Activated CD8-positive, alpha-beta memory T cell treated with anti-CD3 and anti-CD28 coated beads, Interleukin-2, amount 50 U/mL, for 24 hours (primary cell): Measurements from ENCODE around the gene TRIM46.
"Not testable (repeated sequence)": the region's sequence is repeated elsewhere in the genome, so short reads cannot be mapped to it uniquely, and the experiment has no call there.

Experiments used
- DNase-seq: peaks from one replicate; pipeline ENCODE4 v3.0.0-alpha.2; 2020; ENCODE audit errors: extremely low read depth

Gene TRIM46

DNA sequence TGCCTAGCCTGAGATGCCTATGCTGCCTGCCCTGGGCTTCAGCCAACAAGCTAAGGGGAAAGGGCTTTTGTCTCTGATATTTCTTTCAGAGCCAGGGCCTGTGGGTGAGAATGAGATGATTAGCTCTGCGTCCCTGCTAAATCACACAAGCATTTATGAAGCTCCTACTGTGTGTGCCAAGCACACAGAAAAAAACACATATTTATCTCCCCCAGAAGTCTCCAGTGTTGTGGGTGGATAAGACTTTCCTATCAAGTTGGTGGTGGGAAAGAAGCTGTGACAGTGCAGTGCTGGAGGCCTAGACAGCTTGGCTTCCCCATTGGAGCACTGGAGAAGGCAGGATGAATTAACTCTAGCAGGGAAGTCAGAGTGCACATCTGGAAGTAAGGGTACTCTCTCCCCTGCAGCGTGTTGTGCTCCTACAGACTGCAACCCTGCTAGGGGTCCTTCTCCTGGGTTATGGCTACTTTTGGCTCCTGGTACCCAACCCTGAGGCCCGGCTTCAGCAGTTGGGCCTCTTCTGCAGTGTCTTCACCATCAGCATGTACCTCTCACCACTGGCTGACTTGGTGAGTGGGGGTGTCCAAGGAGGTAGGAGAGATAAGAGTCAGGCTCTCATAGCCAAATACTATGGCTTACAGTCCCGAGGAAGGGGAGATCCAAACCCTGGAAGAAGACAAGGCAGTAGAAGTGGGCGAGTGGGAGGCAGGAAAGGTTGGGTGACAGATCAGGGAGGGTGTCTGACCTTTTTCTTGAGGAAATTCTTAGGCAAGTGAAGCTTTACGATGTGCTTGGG, 36.3 kb upstream of the TRIM46 start:
- DNase-seq = no peak

DNA sequence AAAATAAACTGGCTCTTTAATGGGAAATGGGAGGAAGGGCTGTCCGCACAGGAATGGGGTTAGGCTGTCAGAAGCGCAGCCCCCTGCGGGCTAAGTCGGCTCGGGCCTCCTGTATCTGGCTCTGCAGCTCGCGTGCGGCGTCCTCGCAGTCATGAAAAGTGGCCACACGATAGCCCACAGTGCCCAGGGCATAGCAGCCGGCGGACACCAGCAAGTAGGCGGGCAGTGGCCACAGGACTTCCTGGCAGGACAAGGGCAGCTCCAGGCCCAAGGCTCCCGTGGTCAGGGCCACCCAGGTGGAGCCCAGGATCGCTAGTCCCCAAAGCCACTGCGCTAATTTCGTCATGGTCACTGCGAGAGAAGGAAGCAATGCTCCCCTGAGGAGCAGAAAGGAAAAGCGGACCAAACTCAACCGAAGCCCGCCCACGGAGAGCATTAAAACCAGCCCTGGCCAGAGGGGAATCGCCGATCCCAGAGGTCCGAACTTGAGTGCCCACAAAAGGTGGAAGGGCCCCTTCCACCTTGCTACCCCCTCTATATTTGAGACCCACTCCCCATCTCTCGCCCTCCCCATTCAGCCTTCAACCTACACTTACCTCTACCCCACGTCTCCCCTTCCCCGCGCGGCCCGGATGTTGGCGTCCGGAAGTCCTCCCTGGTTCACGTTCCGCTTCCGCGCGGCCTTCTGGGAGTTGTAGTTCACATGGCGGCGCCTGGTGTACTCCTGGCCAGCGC, 33.6 kb upstream of the TRIM46 start, which contains the start of gene DPM3:
Gene DPM3 (minus strand): TSS at position 637 of the 735 bp plus-strand sequence. CDS start 291 bp downstream, at position 346.
- DNase-seq = peak; percentile 81

DNA sequence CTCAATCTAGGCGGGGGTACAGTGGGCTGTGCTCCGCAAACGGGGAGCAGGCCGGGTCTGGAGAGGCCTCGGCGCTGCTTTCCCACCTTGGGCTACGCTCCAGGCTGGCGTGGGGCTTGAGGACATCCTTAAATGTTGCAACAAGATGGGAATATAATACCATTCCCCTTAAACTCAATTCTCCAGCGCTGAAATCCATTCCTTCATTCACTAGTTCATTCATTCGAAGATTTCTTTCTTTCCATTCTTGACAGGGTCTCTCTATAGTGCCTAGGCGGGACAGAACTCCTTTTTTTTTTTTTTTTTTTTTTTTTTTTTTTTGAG, 33.1 kb upstream of the TRIM46 start:
- DNase-seq = no peak

DNA sequence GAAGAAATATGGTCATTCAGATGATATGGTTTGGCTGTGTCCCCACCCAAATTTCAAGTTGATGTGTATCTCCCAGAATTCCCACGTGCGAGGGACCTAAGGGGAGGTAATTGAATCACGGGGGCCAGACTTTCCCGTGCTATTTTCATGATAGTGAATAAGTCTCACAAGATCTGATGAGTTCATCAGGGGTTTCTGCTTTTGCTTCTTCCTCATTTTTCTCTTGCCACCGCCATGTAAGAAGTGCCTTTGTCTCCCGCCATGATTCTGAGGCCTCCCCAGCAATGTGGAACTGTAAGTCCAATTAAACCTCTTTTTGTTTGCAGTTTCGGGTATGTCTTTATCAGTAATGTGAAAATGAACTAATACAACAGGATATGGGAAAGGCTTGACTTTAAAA, 31.9 kb upstream of the TRIM46 start:
- no peak for DNase-seq

DNA sequence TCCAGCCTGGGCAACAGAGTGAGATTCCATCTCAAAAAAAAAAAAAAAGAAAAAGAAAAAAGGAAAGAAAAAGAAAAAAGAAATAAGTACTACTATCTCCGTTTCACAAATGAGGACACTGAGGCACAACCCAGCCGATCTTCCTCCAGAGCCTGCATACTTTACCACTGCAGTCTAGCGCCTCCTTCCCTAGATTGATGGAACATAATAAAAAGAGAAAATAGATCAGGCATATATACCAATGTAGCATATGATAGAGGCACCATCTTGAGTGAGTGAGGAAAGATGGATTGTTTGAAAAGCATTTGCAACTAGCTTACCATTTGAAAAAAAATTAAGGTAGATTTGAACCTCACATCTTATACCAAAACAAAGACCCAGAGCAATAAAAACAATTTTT, 28.2 kb upstream of the TRIM46 start:
- DNase-seq = no peak

DNA sequence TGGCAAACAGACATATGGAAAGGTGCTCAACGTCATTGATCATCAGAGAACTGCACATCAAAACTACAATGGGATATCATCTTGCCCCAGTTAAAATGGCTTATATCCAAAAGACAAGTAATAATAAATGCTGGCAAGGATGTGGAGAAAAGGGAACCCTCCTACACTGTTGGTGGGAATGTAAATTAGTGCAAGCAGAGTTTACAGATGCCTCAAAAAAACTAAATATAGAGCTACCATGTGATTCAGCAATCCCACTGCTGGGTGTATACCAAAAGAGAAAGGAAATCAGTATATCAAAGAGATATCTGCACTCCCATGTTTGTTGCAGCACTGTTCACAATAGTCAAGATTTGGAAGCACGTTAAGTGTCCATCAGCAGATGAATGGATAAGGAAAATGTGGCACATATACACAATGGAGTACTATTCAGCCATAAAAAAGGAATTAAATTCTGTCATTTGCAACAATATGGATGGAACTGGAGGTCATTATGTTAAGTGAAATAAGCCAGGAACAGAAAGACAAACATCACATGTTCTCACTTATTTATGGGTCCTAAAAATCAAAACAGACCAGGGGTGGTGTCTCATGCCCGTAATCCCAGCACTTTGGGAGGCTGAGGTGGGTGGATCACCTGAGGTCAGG, 17.5 kb upstream of the TRIM46 start:
- DNase-seq = not testable (repeated sequence)

DNA sequence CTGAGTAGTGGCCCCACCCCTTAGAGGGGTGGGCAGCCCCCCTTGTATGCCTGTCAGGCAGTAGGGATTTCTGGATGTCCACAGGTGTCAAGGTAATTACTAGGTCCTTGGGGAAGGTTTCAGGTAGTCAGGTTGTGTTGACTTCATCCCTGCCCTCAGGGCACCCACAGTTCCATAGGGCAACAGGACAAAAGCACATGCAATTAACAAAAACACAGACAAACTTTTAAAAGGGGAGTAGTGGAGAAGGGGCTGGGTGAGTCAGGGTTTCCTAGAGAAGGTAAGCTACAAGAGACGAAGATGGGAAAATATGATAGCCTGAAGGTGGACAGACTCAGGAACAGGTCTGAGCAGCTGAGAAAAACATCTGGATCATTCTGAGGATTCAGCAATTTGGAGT, 14.7 kb upstream of the TRIM46 start:
- no peak for DNase-seq

DNA sequence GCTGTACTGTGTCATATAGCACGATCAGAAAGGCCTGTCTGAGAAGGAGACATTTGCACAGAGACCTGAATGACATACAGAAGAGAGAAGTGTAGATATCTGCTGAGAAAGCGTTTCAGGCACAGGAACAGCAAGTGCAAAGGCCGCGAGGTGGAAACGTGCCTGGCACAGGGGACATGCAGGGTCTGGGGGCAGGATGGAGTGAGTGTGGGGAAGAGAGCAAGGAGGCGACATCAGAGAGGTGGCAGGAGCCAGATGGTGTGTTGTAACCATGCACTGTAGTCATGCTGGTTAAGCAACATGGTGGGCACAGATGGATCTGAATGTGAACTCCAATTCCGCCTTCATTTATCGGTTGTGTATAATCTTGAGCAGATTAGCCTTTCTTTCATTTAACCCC, 13.5 kb upstream of the TRIM46 start:
- DNase-seq = no peak

DNA sequence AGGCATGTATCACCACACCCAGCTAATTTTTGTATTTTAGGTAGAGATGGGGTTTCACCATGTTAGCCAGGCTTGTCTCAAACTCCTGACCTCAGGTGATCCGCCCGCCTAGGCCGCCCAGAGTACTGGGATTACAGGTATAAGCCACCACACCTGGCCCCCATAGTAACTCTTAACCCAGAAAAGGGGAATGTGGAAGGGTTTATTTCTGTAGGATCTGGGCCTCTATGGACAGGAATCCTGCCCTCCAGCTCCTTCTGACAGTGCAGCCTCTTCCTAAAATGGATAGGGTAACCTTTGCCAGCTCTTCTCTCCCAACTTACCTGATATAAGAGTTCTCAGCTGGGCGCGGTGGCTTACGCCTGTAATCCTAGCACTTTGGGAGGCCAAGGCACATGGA, 11.0 kb upstream of the TRIM46 start:
- DNase-seq = not testable (repeated sequence)

DNA sequence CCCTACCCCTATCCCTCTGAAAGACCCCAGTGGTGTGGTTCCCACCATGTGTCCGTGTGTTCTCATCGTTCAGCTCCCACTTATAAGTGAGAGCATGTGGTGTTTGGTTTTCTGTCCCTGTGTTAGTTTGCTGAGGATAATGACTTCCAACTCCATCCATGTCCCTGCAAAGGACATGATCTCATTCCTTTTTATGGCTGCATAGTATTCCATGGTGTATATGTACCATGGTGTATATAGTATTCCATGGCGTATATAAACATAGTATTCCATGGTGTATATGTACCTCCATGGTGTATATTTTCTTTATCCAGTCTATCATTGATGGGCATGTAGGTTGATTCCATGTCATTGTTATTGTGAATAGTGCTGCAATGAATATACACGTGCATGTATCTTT, 9.9 kb upstream of the TRIM46 start:
- DNase-seq = not testable (repeated sequence)

DNA sequence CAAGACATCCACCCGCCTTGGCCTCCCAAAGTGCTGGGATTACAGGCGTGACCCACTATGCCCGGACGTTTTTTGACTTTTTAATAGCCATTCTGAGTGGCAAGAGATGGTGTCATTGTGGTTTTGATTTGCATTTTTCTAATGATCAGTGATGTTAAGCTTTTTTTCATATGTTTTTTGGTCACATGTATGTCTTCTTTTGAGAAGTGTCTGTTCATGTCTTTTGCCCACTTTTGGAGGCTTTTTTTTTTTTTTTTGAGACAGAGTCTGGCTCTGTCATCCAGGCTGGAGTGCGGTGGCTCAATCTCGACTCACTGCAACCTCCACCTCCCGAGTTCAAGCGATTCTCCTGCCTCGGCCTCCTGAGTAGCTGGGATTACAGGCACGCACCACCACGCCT, 9.0 kb upstream of the TRIM46 start:
- not testable (repeated sequence) for DNase-seq

DNA sequence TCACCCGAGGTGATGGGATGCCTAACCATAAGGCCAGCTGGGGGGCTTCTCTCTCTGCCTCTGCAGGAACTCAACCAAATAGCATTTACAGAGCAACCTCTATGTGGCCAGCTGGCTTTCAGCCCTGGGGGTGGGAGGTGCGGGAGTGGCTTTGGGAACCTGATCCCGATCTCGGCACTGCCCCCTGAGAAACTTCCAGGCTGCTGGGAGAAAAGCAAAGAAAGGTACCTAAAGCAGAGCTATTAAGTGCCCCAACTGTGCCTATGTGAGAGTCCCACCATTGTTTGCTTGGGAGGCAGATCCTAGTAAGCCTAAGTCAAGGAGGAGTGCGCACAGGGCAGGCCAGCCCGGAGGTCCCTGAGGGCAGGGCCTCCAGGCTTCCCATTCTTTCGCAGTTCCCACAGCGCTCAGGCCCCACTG, 7.6 kb upstream of the TRIM46 start:
- no peak for DNase-seq

DNA sequence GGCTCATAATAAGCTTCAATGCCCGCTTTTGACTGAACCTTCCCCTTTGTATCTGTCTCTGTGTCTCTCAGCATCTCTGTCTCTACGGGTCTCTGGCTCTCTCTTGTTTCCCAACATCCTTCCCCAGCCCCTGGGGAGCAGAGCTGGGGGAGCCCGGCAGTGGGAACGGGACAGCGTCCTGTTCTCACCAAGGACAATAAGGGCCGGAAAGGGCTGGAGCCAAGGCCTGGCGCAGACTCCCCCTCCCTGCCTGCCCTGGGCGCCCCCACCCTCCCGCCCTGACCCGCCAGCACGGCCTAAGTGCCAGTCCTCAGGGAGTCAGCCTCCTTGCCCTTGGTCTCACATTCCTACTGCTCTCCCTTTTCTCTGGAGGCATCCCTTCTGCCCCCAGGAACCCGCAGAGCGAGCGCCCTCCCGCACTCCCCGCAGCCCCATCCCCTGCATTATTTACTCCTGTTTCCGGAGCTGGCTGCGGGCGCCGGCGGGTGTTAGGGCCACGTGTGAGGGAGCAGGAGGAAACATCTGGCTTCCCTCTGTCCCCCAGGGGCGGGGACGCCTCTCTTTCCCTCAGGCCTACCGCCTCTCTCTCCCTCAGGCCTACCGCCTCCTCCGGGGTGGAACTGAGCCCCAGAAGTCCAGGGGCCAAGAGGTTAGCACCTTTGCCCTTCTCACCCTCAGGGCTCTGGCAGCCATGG, 7.0 kb upstream of the TRIM46 start:
- DNase-seq = no peak

DNA sequence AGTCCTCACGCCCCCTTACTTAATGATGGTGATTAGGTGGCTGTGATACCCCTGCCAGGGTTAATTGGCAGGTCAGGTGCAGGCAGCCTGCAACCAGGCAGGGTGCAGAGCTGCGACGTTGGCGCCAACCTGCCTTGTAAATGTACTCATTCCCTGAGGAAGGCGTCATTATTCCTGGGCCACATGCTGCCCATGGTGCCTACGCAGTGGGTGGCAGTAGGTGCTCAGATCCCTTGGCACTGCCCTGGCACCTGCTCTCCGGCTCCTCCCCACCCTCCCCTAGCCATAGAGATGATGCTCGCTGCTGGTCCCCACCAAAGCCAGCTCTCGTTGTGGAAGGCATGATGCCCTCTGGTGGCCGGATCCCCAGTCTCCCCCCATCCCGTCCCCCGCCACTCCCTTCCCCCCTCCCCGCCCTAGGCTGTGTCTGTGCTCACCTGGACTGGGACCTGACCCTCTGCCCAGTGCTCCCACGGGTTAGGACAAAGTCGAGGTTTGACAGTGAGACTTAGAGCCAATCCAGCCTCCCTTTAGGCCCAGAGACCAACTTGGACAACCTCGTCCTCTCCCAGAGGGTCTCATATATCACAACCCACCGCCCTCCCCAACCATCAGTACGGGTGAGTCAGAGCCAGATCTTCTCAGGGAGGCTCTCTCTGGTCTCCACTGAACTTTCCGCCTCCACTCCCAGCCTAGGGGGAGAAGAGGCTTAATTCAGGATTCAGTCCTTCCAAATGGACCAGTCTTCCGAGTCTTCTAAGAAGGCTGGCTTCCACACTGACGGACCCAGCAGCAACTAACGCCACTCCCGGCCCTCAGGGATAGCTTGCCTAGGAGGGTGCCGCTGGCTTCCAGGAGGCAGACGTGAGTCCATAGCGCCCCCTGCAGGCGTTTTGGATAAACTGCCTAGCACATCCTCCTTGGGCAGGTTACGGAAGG, 6.2 kb upstream of the TRIM46 start:
- peak; percentile 74 for DNase-seq

DNA sequence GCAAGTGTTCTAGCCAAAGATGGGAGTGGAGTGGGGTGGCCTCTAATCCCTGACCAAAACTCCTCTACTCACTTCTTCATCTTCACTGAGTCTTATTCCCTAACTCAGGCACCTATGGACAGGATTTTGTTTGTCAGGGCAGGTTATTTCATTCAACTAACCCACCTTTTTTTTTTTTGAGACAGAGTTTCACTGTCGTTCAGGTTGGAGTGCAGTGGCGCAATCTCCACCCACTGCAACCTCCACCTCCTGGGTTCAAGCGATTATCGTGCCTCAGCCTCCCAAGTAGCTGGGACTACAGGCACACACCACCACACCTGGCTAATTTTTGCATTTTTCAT, 5.6 kb upstream of the TRIM46 start:
- DNase-seq = not testable (repeated sequence)

DNA sequence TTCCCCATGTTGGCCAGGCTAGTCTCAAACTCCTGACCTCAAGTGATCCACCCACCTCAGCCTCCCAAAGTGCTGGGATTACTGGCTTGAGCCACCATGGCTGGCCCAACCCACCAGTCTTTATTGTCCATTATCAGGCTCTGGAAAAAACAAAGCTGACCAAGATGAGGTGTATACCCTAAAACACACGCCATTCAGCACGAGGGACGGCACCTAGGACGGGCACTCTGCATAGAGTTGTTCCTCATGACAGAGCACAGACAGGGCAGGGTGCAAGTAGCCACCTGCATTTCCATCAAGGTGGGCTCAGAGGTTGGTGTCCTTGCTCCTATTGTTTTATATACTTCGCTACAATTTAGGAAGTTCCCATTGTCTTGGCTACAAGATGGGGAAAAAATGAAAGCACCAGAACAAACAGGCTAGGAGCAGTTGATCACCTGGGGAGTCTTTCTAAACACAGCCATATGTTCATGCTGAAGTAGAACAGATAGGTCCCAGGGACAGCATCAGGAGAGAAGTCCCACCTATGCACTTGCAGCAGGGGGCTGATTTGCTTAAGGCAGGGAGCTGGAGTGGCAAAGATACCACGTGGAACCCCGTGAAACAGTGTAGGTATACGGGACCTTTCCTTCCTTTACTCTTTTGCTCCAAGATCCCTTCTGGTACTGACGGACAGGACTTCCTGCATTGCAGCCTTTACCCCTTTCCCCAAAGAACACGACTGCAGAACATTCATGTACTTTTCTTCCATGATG, 5.0 kb upstream of the TRIM46 start:
- no peak for DNase-seq

DNA sequence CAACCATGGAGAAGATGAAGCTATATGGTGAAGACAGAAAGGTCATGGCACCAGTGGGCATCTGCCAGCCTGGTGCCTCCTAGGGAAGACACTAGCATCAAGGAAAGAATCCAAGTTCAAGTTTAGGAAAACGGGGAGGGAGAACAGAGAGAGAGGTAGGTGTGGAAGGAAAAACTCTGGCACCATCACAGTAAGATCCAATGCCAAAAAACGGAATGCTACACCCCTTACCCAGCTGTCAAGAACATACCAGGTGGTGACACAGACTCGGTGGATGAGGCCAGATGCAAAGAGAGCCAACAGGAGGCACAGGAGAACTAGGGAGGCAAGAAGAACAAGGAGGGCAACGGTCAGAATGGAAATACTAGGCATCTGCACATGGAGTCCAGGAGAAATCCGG, 4.1 kb upstream of the TRIM46 start:
- no peak for DNase-seq

DNA sequence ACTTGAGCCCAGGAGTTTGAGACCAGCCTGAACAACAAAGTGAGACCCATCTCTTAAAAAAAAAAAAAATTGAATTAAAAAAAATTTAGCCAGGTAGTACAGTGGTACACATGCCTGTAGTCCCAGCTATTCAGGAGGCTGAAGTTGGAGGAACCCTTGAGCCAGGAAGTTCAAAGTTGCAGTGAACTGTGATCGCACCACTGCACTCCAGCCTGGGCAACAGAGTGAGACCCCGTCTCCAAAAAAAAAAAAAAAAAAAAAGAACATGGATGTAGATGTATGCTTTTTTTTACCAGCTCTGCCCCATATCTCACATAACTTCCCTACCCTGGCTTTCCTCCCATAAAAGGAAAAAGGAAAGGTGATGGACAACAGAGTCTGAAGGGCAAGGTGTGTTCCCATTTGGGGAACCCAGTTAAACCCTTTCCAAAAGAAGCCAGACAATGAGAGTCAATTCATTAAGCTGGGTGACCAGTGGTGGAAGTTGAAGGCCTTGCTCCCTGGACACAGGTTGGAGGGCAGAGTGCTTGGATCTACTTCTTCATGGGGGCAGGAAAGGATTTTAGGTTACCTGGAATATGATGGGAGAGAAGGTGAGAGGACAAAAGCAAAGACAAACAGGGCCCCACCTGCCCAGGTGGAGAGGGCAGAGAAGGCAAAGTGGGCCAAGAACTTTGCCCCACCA, 3.4 kb upstream of the TRIM46 start:
- no peak for DNase-seq

DNA sequence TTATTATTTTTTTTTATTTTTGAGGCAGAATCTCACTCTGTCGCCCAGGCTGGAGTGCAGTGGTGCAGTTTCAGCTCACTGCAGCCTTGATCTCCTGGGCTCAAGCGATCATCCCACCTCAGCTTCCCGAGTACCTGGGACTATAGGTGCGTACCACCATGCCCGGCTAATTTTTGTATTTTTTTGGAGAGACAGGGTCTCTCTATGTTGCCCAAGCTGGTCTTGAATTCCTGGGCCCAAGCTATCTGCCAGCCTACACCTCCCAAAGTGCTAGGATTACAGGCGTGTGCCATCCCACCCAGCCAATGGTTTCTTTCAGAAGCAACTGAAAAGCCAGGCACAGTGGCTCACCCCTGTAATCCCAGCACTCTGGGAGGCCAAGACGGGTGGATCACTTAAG, 2.8 kb upstream of the TRIM46 start:
- no peak for DNase-seq
